Measurements from ENCODE around the gene ACTL6B. TPM values are rescaled to one million over a fixed set of nuclear protein-coding genes. Genes with fewer than 3 reads are reported as not detected.
"Not testable (repeated sequence)": the region's sequence is repeated elsewhere in the genome, so short reads cannot be mapped to it uniquely, and the experiment has no call there.

Gene ACTL6B
- total RNA-seq (ENCODE audit: low replicate concordance), result not detected in 2 replicates

DNA sequence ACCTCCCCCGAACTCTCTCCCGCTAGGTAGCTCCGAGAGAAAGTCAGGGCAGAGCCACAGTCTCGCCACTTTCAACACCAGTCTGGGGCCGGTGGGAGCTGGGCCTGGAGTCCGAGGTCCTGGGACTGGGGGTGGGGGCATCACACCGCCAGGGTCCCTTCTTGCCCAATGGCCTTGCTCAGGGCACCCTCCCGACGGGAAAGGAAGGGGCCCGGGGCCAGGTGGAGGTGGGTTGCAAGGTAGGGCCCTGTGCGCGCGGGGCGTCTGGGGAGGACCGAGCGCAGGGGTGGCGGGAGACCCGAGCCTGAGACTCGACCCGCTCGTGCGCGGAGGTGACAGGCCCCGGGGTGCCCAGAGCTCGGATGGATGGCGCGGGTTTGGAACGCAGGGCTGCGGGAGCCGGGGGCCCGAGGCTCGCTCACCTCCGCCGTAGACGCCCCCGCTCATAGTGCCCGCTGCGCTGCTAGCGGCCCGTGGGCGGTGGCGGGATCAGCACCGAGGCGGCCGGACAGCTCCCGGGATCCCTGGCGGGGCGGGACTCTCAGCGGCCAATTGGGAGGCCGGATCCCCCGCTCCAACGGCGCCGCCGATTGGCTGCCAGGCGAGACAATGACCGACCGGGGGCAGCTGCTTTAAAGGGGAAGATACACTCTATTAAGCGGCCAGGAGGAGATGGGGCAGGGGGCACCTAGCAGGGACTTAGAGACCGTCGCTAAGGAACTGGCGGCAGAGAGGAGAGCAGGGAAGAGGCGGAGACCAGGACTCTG, at the start of gene ACTL6B:
ACTL6B (minus strand) TSS at position 541 of the 767 bp plus-strand sequence; CDS start at position 447, 94 bp downstream.
- Histone ChIP-seq H3K79me2 (ENCODE audit: low read depth) (no peaks in the 10 kb centered on the region), H4K20me1 (ENCODE audit: low read depth) (peaks cover 11% of the 10 kb centered on the region), H3K27ac (no peak within 1 kb of the TSS), H3K4me1 (no peaks in the 10 kb centered on the region), H3K36me3 (no peaks in the 10 kb centered on the region), H3K4me3 (no peak within 1 kb of the TSS), H3K9ac (no peak within 1 kb of the TSS), H3K4me2 (peak within 1 kb of the TSS; percentile 70), H3K27me3 (peaks cover 59% of the 10 kb centered on the region), H2AFZ (replicated peaks) (no peak within 1 kb of the TSS), H3F3A (ENCODE audit: low read depth) (peaks cover 3% of the 10 kb centered on the region), H3K9me3 (ENCODE audit: low read depth) (no peaks in the 10 kb centered on the region)
- H3K4me1 Mint-ChIP-seq, result peaks cover 5% of the 10 kb centered on the region
- H3K36me3 Mint-ChIP-seq, result no peaks in the 10 kb centered on the region
- peak within 1 kb of the TSS; percentile 73 for H3K4me3 Mint-ChIP-seq
- no peak within 1 kb of the TSS for H3K27ac Mint-ChIP-seq
- peak; percentile 95 for DNase-seq (ENCODE audit: low spot score)
- TF ChIP-seq, protein P1, sequence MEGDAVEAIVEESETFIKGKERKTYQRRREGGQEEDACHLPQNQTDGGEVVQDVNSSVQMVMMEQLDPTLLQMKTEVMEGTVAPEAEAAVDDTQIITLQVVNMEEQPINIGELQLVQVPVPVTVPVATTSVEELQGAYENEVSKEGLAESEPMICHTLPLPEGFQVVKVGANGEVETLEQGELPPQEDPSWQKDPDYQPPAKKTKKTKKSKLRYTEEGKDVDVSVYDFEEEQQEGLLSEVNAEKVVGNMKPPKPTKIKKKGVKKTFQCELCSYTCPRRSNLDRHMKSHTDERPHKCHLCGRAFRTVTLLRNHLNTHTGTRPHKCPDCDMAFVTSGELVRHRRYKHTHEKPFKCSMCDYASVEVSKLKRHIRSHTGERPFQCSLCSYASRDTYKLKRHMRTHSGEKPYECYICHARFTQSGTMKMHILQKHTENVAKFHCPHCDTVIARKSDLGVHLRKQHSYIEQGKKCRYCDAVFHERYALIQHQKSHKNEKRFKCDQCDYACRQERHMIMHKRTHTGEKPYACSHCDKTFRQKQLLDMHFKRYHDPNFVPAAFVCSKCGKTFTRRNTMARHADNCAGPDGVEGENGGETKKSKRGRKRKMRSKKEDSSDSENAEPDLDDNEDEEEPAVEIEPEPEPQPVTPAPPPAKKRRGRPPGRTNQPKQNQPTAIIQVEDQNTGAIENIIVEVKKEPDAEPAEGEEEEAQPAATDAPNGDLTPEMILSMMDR (IDR thresholded peaks at IDR 0.05), result no peak
- peak; percentile 56 for TF ChIP-seq EZH2phosphoT487 (IDR thresholded peaks at IDR 0.05)
- TF ChIP-seq EZH2 (IDR thresholded peaks at IDR 0.05), result peak; percentile 57
- no peaks in the 10 kb centered on the region for H3K9me3 Mint-ChIP-seq
- H3K27me3 Mint-ChIP-seq (ENCODE audit: insufficient read depth, low read depth), result peaks cover 37% of the 10 kb centered on the region

DNA sequence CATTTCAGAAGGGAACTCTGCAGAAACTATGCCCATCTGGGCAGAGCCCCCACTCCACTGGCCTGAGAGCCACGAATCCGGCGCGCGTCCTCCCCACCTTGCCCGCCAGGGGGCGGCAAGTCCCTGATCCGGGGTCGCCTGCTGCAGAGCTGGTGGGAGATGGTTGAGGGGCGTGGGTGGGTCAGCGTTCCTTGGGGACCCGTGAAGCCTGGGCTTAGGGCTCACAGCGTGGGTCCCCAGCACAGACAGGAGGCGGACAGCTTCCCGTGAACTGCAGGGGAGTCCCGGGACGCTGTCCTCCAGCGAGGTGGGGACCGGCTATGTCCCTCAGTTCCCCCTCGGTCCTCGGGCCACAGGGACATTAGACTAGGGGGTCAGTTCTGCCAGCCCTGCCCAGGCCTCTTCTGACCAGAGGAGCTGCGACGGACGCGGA, 49.1 kb upstream of the ACTL6B start:
- Histone ChIP-seq H3K9ac (peak overlapping the region; percentile 94), H3K27me3 (no peaks in the 10 kb centered on the region), H3K4me1 (peaks cover 14% of the 10 kb centered on the region), H3K4me3 (peak overlapping the region; percentile 90), H3K4me2 (peak overlapping the region; percentile 84), H3K36me3 (peaks cover 4% of the 10 kb centered on the region), H3K9me3 (ENCODE audit: low read depth) (no peaks in the 10 kb centered on the region), H4K20me1 (ENCODE audit: low read depth) (peaks cover 16% of the 10 kb centered on the region), H3F3A (ENCODE audit: low read depth) (peaks cover 12% of the 10 kb centered on the region), H3K79me2 (ENCODE audit: low read depth) (peaks cover 24% of the 10 kb centered on the region), H3K27ac (peak overlapping the region; percentile 87), H2AFZ (replicated peaks) (peak overlapping the region; percentile 71)
- DNase-seq (ENCODE audit: low spot score), result peak; percentile 88
- Mint-ChIP-seq H3K36me3 (peaks cover 2% of the 10 kb centered on the region), H3K27ac (peak overlapping the region; percentile 78), H3K9me3 (no peaks in the 10 kb centered on the region), H3K4me3 (peak overlapping the region; percentile 98), H3K27me3 (ENCODE audit: insufficient read depth, low read depth) (peaks cover 2% of the 10 kb centered on the region), H3K4me1 (peaks cover 10% of the 10 kb centered on the region)
- TF ChIP-seq, protein P1 (IDR thresholded peaks at IDR 0.05), result peak; percentile 92
- no peak for TF ChIP-seq EZH2 (IDR thresholded peaks at IDR 0.05)

DNA sequence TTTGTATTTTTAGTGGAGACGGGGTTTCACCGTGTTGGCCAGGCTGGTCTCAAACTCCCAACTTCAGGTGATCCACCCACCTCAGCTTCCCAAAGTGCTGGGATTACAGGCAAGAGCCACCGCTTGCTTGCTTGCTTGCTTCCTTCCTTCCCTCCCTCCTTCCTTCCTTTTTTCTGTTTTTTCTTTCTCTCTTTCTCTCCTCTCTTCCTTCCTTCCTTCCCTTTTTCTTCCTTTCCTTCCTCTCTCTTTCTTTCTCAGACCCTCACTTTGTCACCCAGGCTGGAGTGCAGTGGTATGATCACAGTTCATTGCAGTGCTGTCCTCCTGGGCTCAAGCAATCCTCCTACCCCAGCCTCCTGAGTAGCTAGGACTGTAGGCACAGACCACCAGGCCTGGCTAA, 44.8 kb upstream of the ACTL6B start:
- not testable (repeated sequence) for H3K4me1 ChIP-seq; H2AFZ ChIP-seq (replicated peaks); H3K4me1 Mint-ChIP-seq; DNase-seq (ENCODE audit: low spot score); H3K27me3 ChIP-seq; H3K9ac ChIP-seq; H3K4me3 ChIP-seq; H3K79me2 ChIP-seq (ENCODE audit: low read depth); H4K20me1 ChIP-seq (ENCODE audit: low read depth); H3K36me3 Mint-ChIP-seq; H3K9me3 ChIP-seq (ENCODE audit: low read depth); H3K27ac Mint-ChIP-seq; H3K36me3 ChIP-seq; H3K4me2 ChIP-seq; H3K9me3 Mint-ChIP-seq; H3K27ac ChIP-seq; H3K4me3 Mint-ChIP-seq
- peaks cover 15% of the 10 kb centered on the region for H3F3A ChIP-seq (ENCODE audit: low read depth)
- H3K27me3 Mint-ChIP-seq (ENCODE audit: insufficient read depth, low read depth), result peaks cover 12% of the 10 kb centered on the region

DNA sequence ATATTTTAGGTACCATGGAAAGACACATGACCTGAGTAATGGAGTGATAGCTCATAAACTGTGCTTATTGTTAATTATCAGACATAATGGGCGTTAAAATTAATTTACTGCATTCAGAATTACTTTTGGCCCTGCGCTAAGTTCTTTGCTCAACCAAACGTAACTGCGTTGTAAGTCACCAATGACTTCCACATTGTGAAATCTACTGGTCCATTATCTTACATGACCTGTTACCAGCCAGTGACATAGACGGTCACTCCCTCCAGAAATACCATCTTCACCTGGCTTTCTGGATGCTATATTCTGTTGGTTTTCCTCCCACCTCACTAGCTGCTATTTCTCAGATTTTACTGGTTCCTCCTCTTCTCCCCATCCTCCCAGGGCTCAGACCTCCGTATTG, 42.8 kb upstream of the ACTL6B start:
- no peak overlapping the region for H3K27ac ChIP-seq
- H3K9ac ChIP-seq, result no peak overlapping the region
- Mint-ChIP-seq H3K27ac (no peak overlapping the region), H3K4me3 (no peak overlapping the region), H3K9me3 (no peaks in the 10 kb centered on the region), H3K36me3 (no peaks in the 10 kb centered on the region), H3K4me1 (peaks cover 7% of the 10 kb centered on the region), H3K27me3 (ENCODE audit: insufficient read depth, low read depth) (peaks cover 18% of the 10 kb centered on the region)
- H3K4me3 ChIP-seq, result no peak overlapping the region
- H4K20me1 ChIP-seq (ENCODE audit: low read depth), result no peaks in the 10 kb centered on the region
- no peak overlapping the region for H2AFZ ChIP-seq (replicated peaks)
- no peaks in the 10 kb centered on the region for H3K4me1 ChIP-seq
- H3K9me3 ChIP-seq (ENCODE audit: low read depth), result no peaks in the 10 kb centered on the region
- no peak for DNase-seq (ENCODE audit: low spot score)
- H3K79me2 ChIP-seq (ENCODE audit: low read depth), result no peaks in the 10 kb centered on the region
- H3K27me3 ChIP-seq, result peaks cover 20% of the 10 kb centered on the region
- H3K36me3 ChIP-seq, result no peaks in the 10 kb centered on the region
- no peak for TF ChIP-seq EZH2 (IDR thresholded peaks at IDR 0.05)
- TF ChIP-seq, protein P1 (IDR thresholded peaks at IDR 0.05), result no peak
- TF ChIP-seq EZH2phosphoT487 (IDR thresholded peaks at IDR 0.05), result no peak
- peaks cover 22% of the 10 kb centered on the region for H3F3A ChIP-seq (ENCODE audit: low read depth)
- no peak overlapping the region for H3K4me2 ChIP-seq

Measured in neural progenitor cell (in vitro differentiated cells).